Upper lobe of left lung (tissue), 6 donors: ENCODE data around the gene TNFRSF25. TPM values are rescaled to one million over a fixed set of nuclear protein-coding genes. Genes with fewer than 3 reads are reported as not detected.

Source experiments
- ATAC-seq, 2 donors: fragments of 200-7000 bp; cut with Tn5 transposase; one replicate each; pipeline ENCODE4 v1.9.1; 2022; ENCODE audit warnings: mild to moderate bottlenecking in 2 of 2, moderate library complexity in 2 of 2; ENCODE audit not compliant: low FRiP score in 2 of 2
- DNase-seq, 2 donors: peaks; one replicate each; pipeline ENCODE4 v3.0.0-alpha.2; 2019 to 2020
- H3K27ac ChIP-seq, 4 donors: fragments of 200-600 bp; sonication (generic); one replicate each; pipeline ENCODE4 v1.5.1; 2016 to 2019
- H3K27me3 ChIP-seq, 4 donors: fragments of 200-600 bp; sonication (generic); one replicate each; pipeline ENCODE4 v1.5.1; 2017 to 2019
- H3K36me3 ChIP-seq, 4 donors: fragments of 200-600 bp; sonication (generic); one replicate each; pipeline ENCODE4 v1.5.1; 2016 to 2019
- H3K4me1 ChIP-seq, 4 donors: fragments of 200-600 bp; sonication (generic); one replicate each; pipeline ENCODE4 v1.5.1; 2018 to 2019
- H3K4me3 ChIP-seq, 4 donors: fragments of 200-600 bp; sonication (generic); one replicate each; pipeline ENCODE4 v1.5.1; 2017 to 2019; ENCODE audit warnings: mild to moderate bottlenecking in 2 of 4, moderate library complexity in 1 of 4
- H3K9me3 ChIP-seq, 4 donors: fragments of 200-600 bp; sonication (generic); one replicate each; pipeline ENCODE4 v1.5.1; 2018 to 2019
- CTCF ChIP-seq, 6 experiments: fragments of 450-650 bp in 4 of 6; fragments of 200-600 bp in 2 of 6; sonication (generic) in 2 of 6; IDR thresholded peaks; one replicate each; pipeline ENCODE4 v1.5.1; 2016 to 2019; ENCODE audit warnings: antibody characterized with exemption in 6 of 6
- EP300 ChIP-seq, 4 donors: sonication (generic); formaldehyde crosslinking; IDR thresholded peaks; one replicate each; pipeline ENCODE4 v1.5.1; 2017; ENCODE audit warnings: antibody characterized with exemption in 4 of 4, control low read depth in 2 of 4
- POLR2A ChIP-seq, 4 donors: fragments of 450-650 bp; IDR thresholded peaks; one replicate each; pipeline ENCODE4 v1.5.1; 2016 to 2017; ENCODE audit warnings: antibody characterized with exemption in 4 of 4, mild to moderate bottlenecking in 2 of 4
- POLR2AphosphoS5 ChIP-seq, 2 donors: sonication (generic); formaldehyde crosslinking; IDR thresholded peaks; one replicate each; pipeline ENCODE4 v1.5.1; 2017; ENCODE audit warnings: antibody characterized with exemption in 2 of 2
- WGBS, 2 donors: methylation state at CpG; one replicate each; pipeline ENCODE4 v1.1.5; 2017 to 2018; 5-methylcytosine and 5-hydroxymethylcytosine counted together
- total RNA-seq, 6 donors: library from RNA; depleted of rRNA in 4 of 6; stranded (reverse); fragments of >200 nt in 4 of 6; gene quantifications; one replicate each; pipeline versions ENCODE4 v1.1.0 to v1.2.1, GENCODE V29; 2016 to 2021
- donor health status: DM: no; HTN: no; CAD: no; lungs with moderate emphysema.
- donor health status: DM: no; HTN: yes; CAD: no; lungs with severe emphysema.

Gene TNFRSF25
- total RNA-seq, 6 donors from 2014 or later, result 4.6 to 51.3 (median 14.0) TPM

- H3K27me3 ChIP-seq, result no peaks in the 10 kb centered on the region
- WGBS, 2 donors, result 88 to 93% methylated on average over 8 to 27 of the region's 33 CpGs
- no peak overlapping the region for H3K4me3 ChIP-seq
- H3K27ac ChIP-seq, result no peak overlapping the region
- H3K4me1 ChIP-seq, result peaks cover 0 to 4% (median 0%) of the 10 kb centered on the region in 4 donors
- TF ChIP-seq POLR2A (IDR thresholded peaks at IDR 0.05) (no peak), POLR2AphosphoS5 (IDR thresholded peaks at IDR 0.05) (no peak), CTCF (IDR thresholded peaks at IDR 0.05) (no peak), EP300 (IDR thresholded peaks at IDR 0.05) (no peak)
- ATAC-seq (no peak), DNase-seq (peak in 1 of 2 donors; percentile 76)
- H3K9me3 ChIP-seq, result no peaks in the 10 kb centered on the region
- H3K36me3 ChIP-seq, result peaks cover 0 to 32% (median 7%) of the 10 kb centered on the region in 4 donors
Observed at GRCh38 chr1:6473974-6474814, 8.2 kb upstream of the TNFRSF25 start.

GRCh38 chr1:6473156-6473555 lies 7.2 kb upstream of the TNFRSF25 start:
- no peaks in the 10 kb centered on the region for H3K27me3 ChIP-seq
- H3K4me1 ChIP-seq, result peaks cover 0 to 4% (median 0%) of the 10 kb centered on the region in 4 donors
- no peak for DNase-seq
- H3K36me3 ChIP-seq, result peaks cover 0 to 42% (median 10%) of the 10 kb centered on the region in 4 donors
- no peaks in the 10 kb centered on the region for H3K9me3 ChIP-seq
- no peak overlapping the region for H3K4me3 ChIP-seq
- TF ChIP-seq POLR2A (IDR thresholded peaks at IDR 0.05) (no peak), CTCF (IDR thresholded peaks at IDR 0.05) (no peak), POLR2AphosphoS5 (IDR thresholded peaks at IDR 0.05) (no peak), EP300 (IDR thresholded peaks at IDR 0.05) (no peak)
- no peak for ATAC-seq
- no peak overlapping the region for H3K27ac ChIP-seq
- WGBS, 2 donors, result 80 to 97% methylated on average over 1 to 17 of the region's 18 CpGs

- no peak for ATAC-seq
- peak overlapping the region; percentile 55 to 82 (median 72) for H3K27ac ChIP-seq
- WGBS, 2 donors, result 75 to 84% methylated on average over 5 to 10 of the region's 10 CpGs
Observed at GRCh38 chr1:6472391-6472790, 6.4 kb upstream of the TNFRSF25 start.

GRCh38 chr1:6471970-6472368 lies 6.0 kb upstream of the TNFRSF25 start:
- H3K36me3 ChIP-seq, result peaks cover 0 to 46% (median 10%) of the 10 kb centered on the region in 4 donors
- peak in 1 of 2 donors; percentile 89 for DNase-seq

More at GRCh38 chr1:6472391-6472790, 6.4 kb upstream of the TNFRSF25 start:
- peak in 2 of 6 experiments; percentile 24 to 41 for TF ChIP-seq CTCF (IDR thresholded peaks at IDR 0.05)
- no peak for TF ChIP-seq POLR2AphosphoS5 (IDR thresholded peaks at IDR 0.05)
- TF ChIP-seq EP300 (IDR thresholded peaks at IDR 0.05), result no peak
- H3K4me3 ChIP-seq, result peak overlapping the region in 1 of 4 donors; percentile 8
- peaks cover 0 to 46% (median 10%) of the 10 kb centered on the region in 4 donors for H3K36me3 ChIP-seq
- peaks cover 0 to 4% (median 0%) of the 10 kb centered on the region in 4 donors for H3K4me1 ChIP-seq
- H3K27me3 ChIP-seq, result no peaks in the 10 kb centered on the region
- H3K9me3 ChIP-seq, result no peaks in the 10 kb centered on the region
- peak in 1 of 2 donors; percentile 85 for DNase-seq

More at GRCh38 chr1:6471970-6472368, 6.0 kb upstream of the TNFRSF25 start:
- no peak for TF ChIP-seq EP300 (IDR thresholded peaks at IDR 0.05)
- peak in 1 of 4 donors; percentile 37 for TF ChIP-seq POLR2A (IDR thresholded peaks at IDR 0.05)
- Histone ChIP-seq H3K27ac (peak overlapping the region; percentile 55 to 82 (median 72)), H3K27me3 (no peaks in the 10 kb centered on the region), H3K4me1 (peaks cover 0 to 4% (median 0%) of the 10 kb centered on the region in 4 donors), H3K4me3 (peak overlapping the region in 1 of 4 donors; percentile 8), H3K9me3 (no peaks in the 10 kb centered on the region)
- 63 to 83% methylated on average over 3 to 7 of the region's 7 CpGs for WGBS, 2 donors
- ATAC-seq, result peak; percentile 12 to 76
